Measurements from ENCODE around the gene CTSG. TPM values are rescaled to one million over a fixed set of nuclear protein-coding genes. Genes with fewer than 3 reads are reported as not detected.
"Not testable (repeated sequence)": the region's sequence is repeated elsewhere in the genome, so short reads cannot be mapped to it uniquely, and the experiment has no call there.

The CTSG gene
- total RNA-seq, 1 experiment from 2014 or later = not detected

GRCh38 chr14:24597403-24597802 is 21.4 kb upstream of the CTSG start:
- DNase-seq = no peak
- Mint-ChIP-seq H3K4me1 (ENCODE audit: low read depth, unreplicated experiment) (no peaks in the 10 kb centered on the region), H3K27me3 (ENCODE audit: insufficient read depth, unreplicated experiment) (peaks cover 9% of the 10 kb centered on the region), H3K9me3 (ENCODE audit: unreplicated experiment) (peaks cover 8% of the 10 kb centered on the region), H3K27ac (ENCODE audit: unreplicated experiment) (no peak overlapping the region), H3K4me3 (ENCODE audit: unreplicated experiment) (no peak overlapping the region), H3K36me3 (ENCODE audit: insufficient read depth, unreplicated experiment) (no peaks in the 10 kb centered on the region)
- intact Hi-C loops (cut with micrococcal nuclease; ENCODE audit: unreplicated experiment) = no loop called here
- CTCF ChIA-PET = no interaction called here
- TF ChIP-seq CTCF (IDR thresholded peaks at IDR 0.05; ENCODE audit: insufficient read depth in 1 of 2, low read depth in 1 of 2, low read length in 1 of 2, severe bottlenecking in 1 of 2, unreplicated experiment in 1 of 2) = no peak
- Histone ChIP-seq H3K4me3 (ENCODE audit: low read depth, low read length) (no peak overlapping the region), H3K4me1 (no peaks in the 10 kb centered on the region), H3K36me3 (ENCODE audit: control insufficient read depth, insufficient read depth, low read length) (no peaks in the 10 kb centered on the region), H3K9me3 (no peaks in the 10 kb centered on the region), H3K27me3 (replicated peaks; ENCODE audit: control insufficient read depth, insufficient read depth, low read length) (no peaks in the 10 kb centered on the region)
- POLR2A ChIA-PET = no interaction called here
- BruUV-seq (replicated peaks) = no TSS peak

- Mint-ChIP-seq H3K4me1 (ENCODE audit: low read depth, unreplicated experiment) (no peaks in the 10 kb centered on the region), H3K27ac (ENCODE audit: unreplicated experiment) (no peak overlapping the region), H3K4me3 (ENCODE audit: unreplicated experiment) (no peak overlapping the region), H3K9me3 (ENCODE audit: unreplicated experiment) (peaks cover 8% of the 10 kb centered on the region), H3K27me3 (ENCODE audit: insufficient read depth, unreplicated experiment) (peaks cover 12% of the 10 kb centered on the region), H3K36me3 (ENCODE audit: insufficient read depth, unreplicated experiment) (no peaks in the 10 kb centered on the region)
- no peaks in the 10 kb centered on the region for H3K27me3 ChIP-seq (replicated peaks; ENCODE audit: control insufficient read depth, insufficient read depth, low read length)
- H3K4me3 ChIP-seq (ENCODE audit: low read depth, low read length) = no peak overlapping the region
- BruUV-seq (replicated peaks) = no TSS peak
- no peak for DNase-seq
- no peaks in the 10 kb centered on the region for H3K4me1 ChIP-seq
- ChIA-PET CTCF (no interaction called here), POLR2A (no interaction called here)
- no peaks in the 10 kb centered on the region for H3K36me3 ChIP-seq (ENCODE audit: control insufficient read depth, insufficient read depth, low read length)
- TF ChIP-seq CTCF (IDR thresholded peaks at IDR 0.05; ENCODE audit: insufficient read depth in 1 of 2, low read depth in 1 of 2, low read length in 1 of 2, severe bottlenecking in 1 of 2, unreplicated experiment in 1 of 2) = no peak
- no peaks in the 10 kb centered on the region for H3K9me3 ChIP-seq
- intact Hi-C loops (cut with micrococcal nuclease; ENCODE audit: unreplicated experiment) = no loop called here
Measured at GRCh38 chr14:24595073-24595808, 19.2 kb upstream of the CTSG start.

GRCh38 chr14:24591004-24591403 is 15.0 kb upstream of the CTSG start:
- H3K9me3 ChIP-seq; H3K4me1 ChIP-seq; H3K27me3 ChIP-seq (replicated peaks; ENCODE audit: control insufficient read depth, insufficient read depth, low read length); H3K4me1 Mint-ChIP-seq (ENCODE audit: low read depth, unreplicated experiment); POLR2A ChIA-PET; H3K27me3 Mint-ChIP-seq (ENCODE audit: insufficient read depth, unreplicated experiment); intact Hi-C loops (cut with micrococcal nuclease; ENCODE audit: unreplicated experiment); BruUV-seq (replicated peaks); H3K36me3 Mint-ChIP-seq (ENCODE audit: insufficient read depth, unreplicated experiment); H3K36me3 ChIP-seq (ENCODE audit: control insufficient read depth, insufficient read depth, low read length); H3K4me3 Mint-ChIP-seq (ENCODE audit: unreplicated experiment); CTCF ChIA-PET; H3K4me3 ChIP-seq (ENCODE audit: low read depth, low read length); DNase-seq; H3K27ac Mint-ChIP-seq (ENCODE audit: unreplicated experiment): not testable (repeated sequence)
- H3K9me3 Mint-ChIP-seq (ENCODE audit: unreplicated experiment) = peaks cover 20% of the 10 kb centered on the region

GRCh38 chr14:24584402-24584801 is 8.4 kb upstream of the CTSG start:
- H3K4me1 ChIP-seq; POLR2A ChIA-PET; H3K9me3 ChIP-seq; DNase-seq; H3K4me3 ChIP-seq (ENCODE audit: low read depth, low read length); CTCF ChIA-PET; intact Hi-C loops (cut with micrococcal nuclease; ENCODE audit: unreplicated experiment); BruUV-seq (replicated peaks); H3K27me3 ChIP-seq (replicated peaks; ENCODE audit: control insufficient read depth, insufficient read depth, low read length); H3K4me3 Mint-ChIP-seq (ENCODE audit: unreplicated experiment); H3K36me3 ChIP-seq (ENCODE audit: control insufficient read depth, insufficient read depth, low read length); H3K36me3 Mint-ChIP-seq (ENCODE audit: insufficient read depth, unreplicated experiment); H3K27ac Mint-ChIP-seq (ENCODE audit: unreplicated experiment); H3K4me1 Mint-ChIP-seq (ENCODE audit: low read depth, unreplicated experiment); H3K27me3 Mint-ChIP-seq (ENCODE audit: insufficient read depth, unreplicated experiment): not testable (repeated sequence)
- H3K9me3 Mint-ChIP-seq (ENCODE audit: unreplicated experiment) = peaks cover 22% of the 10 kb centered on the region
